ENCODE data around the gene CC2D2A. TPM values are rescaled to one million over a fixed set of nuclear protein-coding genes. Genes with fewer than 3 reads are reported as not detected.

CC2D2A gene
- total RNA-seq, 1 donor from 2014 or later = 25.8 TPM

DNA sequence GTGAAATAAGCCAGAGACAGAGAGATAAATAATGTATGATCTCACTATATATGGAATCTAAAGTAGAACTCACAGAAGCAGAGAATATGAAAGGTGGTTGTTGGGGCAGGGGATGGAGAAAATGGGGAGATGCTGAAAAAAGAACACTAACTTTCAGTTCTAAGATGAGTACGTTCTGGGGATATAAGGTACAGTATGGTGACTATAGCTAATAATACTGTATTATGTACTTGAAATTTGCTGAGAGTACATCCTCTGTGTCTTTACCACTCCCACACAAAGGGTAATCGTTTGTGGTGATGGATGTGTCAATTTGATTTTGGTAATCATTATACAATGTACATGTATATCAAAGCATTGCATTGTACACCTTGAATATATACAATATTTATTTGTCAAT lies 178.9 kb downstream of the CC2D2A start:
- Mint-ChIP-seq H3K4me1 (ENCODE audit: low read depth) (peaks cover 26% of the 10 kb centered on the region), H3K27me3 (no peaks in the 10 kb centered on the region), H3K4me3 (ENCODE audit: low read depth) (no peak overlapping the region), H3K9me3 (ENCODE audit: low read depth) (no peaks in the 10 kb centered on the region), H3K36me3 (ENCODE audit: insufficient read depth) (no peaks in the 10 kb centered on the region), H3K27ac (no peak overlapping the region)
- no peak for DNase-seq (ENCODE audit: low spot score, unreplicated experiment)
- TF ChIP-seq, protein P1, sequence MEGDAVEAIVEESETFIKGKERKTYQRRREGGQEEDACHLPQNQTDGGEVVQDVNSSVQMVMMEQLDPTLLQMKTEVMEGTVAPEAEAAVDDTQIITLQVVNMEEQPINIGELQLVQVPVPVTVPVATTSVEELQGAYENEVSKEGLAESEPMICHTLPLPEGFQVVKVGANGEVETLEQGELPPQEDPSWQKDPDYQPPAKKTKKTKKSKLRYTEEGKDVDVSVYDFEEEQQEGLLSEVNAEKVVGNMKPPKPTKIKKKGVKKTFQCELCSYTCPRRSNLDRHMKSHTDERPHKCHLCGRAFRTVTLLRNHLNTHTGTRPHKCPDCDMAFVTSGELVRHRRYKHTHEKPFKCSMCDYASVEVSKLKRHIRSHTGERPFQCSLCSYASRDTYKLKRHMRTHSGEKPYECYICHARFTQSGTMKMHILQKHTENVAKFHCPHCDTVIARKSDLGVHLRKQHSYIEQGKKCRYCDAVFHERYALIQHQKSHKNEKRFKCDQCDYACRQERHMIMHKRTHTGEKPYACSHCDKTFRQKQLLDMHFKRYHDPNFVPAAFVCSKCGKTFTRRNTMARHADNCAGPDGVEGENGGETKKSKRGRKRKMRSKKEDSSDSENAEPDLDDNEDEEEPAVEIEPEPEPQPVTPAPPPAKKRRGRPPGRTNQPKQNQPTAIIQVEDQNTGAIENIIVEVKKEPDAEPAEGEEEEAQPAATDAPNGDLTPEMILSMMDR (IDR thresholded peaks at IDR 0.05; ENCODE audit: unreplicated experiment) = no peak

DNA sequence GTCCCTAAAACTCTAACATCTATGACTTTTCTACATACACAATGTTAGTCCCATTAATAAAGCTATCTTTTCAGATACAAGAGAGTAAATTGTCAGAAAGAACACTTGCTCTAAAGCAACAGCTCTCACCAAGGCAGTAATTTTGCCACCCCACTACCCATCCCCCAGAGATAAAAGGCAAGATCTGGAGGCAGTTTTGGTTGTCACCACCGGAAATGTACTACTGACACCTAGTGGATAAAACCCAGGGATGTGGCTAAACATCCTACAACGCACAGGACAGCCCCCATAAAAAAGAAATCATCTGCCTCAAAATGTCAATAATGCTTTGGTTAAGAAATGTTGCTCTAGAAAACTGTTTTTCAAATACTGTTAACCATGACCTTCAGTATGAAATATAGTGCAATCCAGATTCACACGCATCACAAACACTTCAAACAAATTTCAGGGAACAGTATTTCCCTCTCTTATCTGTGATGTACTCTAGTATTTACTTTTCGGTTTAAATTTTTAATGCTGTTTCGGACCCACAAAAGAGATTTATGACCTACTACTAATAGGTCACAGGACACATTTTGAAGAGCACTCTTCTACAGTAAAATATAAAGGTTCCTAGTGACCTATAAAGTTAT lies 180.3 kb downstream of the CC2D2A start:
- H3K9me3 Mint-ChIP-seq (ENCODE audit: low read depth) = no peaks in the 10 kb centered on the region
- TF ChIP-seq, protein P1 (IDR thresholded peaks at IDR 0.05; ENCODE audit: unreplicated experiment) = peak; percentile 61
- no peaks in the 10 kb centered on the region for H3K27me3 Mint-ChIP-seq
- no peak overlapping the region for H3K27ac Mint-ChIP-seq
- DNase-seq (ENCODE audit: low spot score, unreplicated experiment) = no peak
- no peaks in the 10 kb centered on the region for H3K36me3 Mint-ChIP-seq (ENCODE audit: insufficient read depth)
- peaks cover 29% of the 10 kb centered on the region for H3K4me1 Mint-ChIP-seq (ENCODE audit: low read depth)
- no peak overlapping the region for H3K4me3 Mint-ChIP-seq (ENCODE audit: low read depth)

Other genes starting within 250 kb of the CC2D2A start
- gene C1QTNF7, start 41.8 kb upstream of the CC2D2A start, total RNA-seq = not detected in 2 replicates
- 66.9 and 72.1 TPM in 2 replicates for gene FBXL5, start 185.5 kb downstream of the CC2D2A start, total RNA-seq
- 29.0 and 31.4 TPM in 2 replicates for gene FAM200B, start 211.9 kb downstream of the CC2D2A start, total RNA-seq
- 0.38 TPM in 1 of 2 replicates, not detected in the other for gene BST1, start 233.2 kb downstream of the CC2D2A start, total RNA-seq

Measured in progenitor cell of endocrine pancreas (in vitro differentiated cells).